ENCODE data around the gene RELB. TPM values are rescaled to one million over a fixed set of nuclear protein-coding genes. Genes with fewer than 3 reads are reported as not detected.
A peak's percentile ranks its signal among the peaks of the same experiment; 100 is the strongest.

Gene RELB
- total and polyA plus RNA-seq, 8 donors, result 8.3 to 33.5 (median 17.5) TPM

DNA sequence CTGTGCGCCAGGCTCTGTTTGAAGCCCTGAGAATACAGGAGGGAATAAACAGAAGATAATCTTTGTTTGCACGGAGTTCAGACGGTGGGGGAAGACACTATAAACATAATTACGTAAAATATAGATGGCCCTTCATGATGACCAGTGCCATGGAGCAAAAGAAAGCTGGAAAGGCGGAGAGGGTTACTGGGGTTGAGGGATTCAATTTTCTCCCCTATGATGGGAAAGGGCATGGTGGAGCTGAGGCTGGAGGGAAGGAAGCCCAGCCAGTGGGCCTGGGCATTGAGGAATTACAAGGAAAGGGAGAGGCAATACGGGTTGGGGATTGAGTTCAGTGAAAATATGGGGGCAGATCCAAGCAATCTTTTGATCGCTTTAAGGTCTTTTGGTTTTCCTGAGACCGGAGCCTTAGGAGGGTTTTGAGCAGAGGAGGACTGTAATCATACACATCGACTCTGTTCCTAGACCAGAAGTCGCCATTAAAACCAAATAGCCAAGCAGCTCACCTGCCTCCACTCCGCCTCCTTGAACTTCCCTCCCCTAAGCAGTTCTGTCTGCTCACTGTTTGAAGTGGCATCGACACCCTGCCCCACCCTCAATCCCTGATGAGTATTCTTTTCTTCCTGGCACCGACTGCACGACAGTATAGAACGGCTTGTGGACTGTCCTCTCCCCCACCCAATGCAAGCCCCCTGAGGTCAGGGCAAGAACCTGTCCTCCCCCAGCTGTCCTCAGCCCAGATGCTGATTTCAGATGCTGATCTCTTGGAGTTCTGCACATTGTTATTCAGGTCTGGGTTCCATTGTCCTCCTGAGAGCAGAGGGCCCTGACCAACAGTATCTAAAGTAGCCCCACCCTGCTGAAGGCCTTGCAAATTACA lies 75.8 kb downstream of the RELB start:
- WGBS, 2 donors, result 70 to 71% methylated on average over 15 of the region's 15 CpGs

DNA sequence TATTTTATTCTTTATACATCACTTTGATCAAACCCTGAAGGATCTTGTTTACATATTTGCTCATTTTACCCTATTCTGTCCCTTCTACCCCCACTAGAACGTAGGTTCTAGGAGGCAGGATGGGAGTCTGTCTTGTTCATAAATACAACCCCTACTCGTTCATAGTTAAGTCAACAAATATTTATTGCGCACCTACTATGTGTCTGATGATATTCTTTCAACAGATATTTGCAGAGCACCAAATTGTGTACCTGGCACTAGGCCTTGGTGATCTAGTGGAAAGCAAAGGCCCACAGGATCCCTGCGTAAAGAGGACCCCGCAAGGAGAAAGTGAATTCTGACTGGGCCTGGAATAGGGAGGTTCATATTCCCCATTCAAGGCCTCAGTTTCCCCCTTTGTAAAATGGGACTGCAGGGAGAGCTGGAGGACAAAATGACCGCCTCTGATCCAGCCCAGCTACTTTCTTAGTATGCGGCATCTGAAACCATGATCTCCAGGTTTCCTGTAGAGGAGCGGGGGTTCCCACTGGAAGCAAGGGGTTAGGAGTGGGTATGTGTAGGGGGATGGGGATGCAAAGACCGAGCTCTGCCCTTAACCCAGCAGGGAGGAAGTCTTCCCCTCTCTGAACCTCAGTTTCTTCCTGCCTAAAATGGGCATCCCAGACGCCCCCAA lies 77.3 kb downstream of the RELB start:
- TF ChIP-seq, protein P1, sequence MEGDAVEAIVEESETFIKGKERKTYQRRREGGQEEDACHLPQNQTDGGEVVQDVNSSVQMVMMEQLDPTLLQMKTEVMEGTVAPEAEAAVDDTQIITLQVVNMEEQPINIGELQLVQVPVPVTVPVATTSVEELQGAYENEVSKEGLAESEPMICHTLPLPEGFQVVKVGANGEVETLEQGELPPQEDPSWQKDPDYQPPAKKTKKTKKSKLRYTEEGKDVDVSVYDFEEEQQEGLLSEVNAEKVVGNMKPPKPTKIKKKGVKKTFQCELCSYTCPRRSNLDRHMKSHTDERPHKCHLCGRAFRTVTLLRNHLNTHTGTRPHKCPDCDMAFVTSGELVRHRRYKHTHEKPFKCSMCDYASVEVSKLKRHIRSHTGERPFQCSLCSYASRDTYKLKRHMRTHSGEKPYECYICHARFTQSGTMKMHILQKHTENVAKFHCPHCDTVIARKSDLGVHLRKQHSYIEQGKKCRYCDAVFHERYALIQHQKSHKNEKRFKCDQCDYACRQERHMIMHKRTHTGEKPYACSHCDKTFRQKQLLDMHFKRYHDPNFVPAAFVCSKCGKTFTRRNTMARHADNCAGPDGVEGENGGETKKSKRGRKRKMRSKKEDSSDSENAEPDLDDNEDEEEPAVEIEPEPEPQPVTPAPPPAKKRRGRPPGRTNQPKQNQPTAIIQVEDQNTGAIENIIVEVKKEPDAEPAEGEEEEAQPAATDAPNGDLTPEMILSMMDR (IDR thresholded peaks at IDR 0.05), result no peak
- no peak for FAIRE-seq
- H3K4me1 ChIP-seq, result peaks cover 0 to 15% (median 11%) of the 10 kb centered on the region in 3 donors
- no peaks in the 10 kb centered on the region for H3K36me3 ChIP-seq
- no peaks in the 10 kb centered on the region for H3K27me3 ChIP-seq
- no peak for DNase-seq
- intact Hi-C loops (cut with DNase I), result no loop called here
- WGBS, 2 donors, result 46 to 50% methylated on average over 9 to 10 of the region's 10 CpGs
- ATAC-seq, result peak in 2 of 4 donors; percentile 2 to 7
- H3K9me3 ChIP-seq, result no peaks in the 10 kb centered on the region
- H3K4me3 ChIP-seq, result peak overlapping the region; percentile 51 to 99 (median 78)
- no peak overlapping the region for H3K27ac ChIP-seq

More for the DNA sequence above, 75.8 kb downstream of the RELB start:
- Histone ChIP-seq H3K4me3 (peak overlapping the region in 2 of 4 donors; percentile 33 to 50), H3K36me3 (no peaks in the 10 kb centered on the region), H3K9me3 (no peaks in the 10 kb centered on the region), H3K27ac (peak overlapping the region in 1 of 4 donors; percentile 46), H3K27me3 (no peaks in the 10 kb centered on the region), H3K4me1 (peaks cover 0 to 15% (median 11%) of the 10 kb centered on the region in 3 donors)
- intact Hi-C loops (cut with DNase I), result no loop called here
- ATAC-seq (no peak), DNase-seq (no peak), FAIRE-seq (no peak)
- TF ChIP-seq, protein P1 (IDR thresholded peaks at IDR 0.05), result no peak

DNA sequence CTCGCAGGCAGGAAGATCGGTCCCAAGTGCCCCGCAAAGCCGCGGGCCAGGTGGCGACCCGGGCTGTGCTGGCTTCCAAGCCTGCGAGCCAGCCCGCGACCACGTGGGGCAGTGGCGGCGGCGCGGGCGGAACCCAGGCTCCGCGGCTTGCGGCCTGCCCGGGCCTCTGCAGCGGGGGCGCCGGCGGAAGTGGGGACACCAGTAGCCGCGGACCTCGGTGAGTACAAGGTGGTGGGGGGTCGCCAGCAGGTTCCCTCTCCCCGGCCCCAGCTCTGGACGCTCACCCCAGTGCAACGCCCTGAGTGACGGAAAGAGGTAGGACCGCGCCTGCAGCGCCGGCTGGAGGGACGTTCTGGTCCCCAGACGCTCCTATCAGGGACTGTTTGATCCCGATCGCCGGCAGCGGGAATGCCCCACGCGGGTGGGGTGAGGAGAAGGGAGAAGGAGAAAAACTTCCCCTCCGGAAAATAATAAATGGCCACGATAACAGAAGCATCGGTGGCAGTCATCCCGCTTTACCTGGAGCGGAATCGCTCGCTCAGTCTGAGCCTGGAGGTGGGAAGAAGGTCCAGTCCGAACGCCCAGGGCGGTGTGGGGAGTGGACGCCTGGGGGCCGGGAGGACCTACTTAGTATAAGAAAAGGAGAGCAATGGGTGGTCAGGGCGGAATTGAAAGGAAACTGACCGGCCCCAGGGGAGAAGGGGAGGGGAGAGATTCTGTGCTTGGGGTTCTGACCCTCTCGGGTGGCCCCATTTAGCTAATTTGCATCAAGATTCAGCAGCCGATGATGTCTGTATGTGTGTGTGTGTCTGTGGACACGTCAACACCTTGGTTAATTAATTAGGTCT lies 78.0 kb downstream of the RELB start, which contains the start of gene GEMIN7:
Gene GEMIN7 (plus strand): TSS at position 198 of the 848 bp plus-strand sequence. CDS start 10,855 bp downstream, outside the sequence.
- H3K9me3 ChIP-seq, result no peaks in the 10 kb centered on the region
- H3K4me3 ChIP-seq, result peak within 1 kb of the TSS; percentile 51 to 99 (median 78)
- H3K36me3 ChIP-seq, result no peaks in the 10 kb centered on the region
- peak; percentile 83 to 92 (median 89) for ATAC-seq
- peak within 1 kb of the TSS in 2 of 4 donors; percentile 51 to 57 for H3K27ac ChIP-seq
- H3K4me1 ChIP-seq, result peaks cover 0 to 15% (median 11%) of the 10 kb centered on the region in 3 donors
- peak; percentile 64 to 93 (median 80) for DNase-seq
- intact Hi-C loops (cut with DNase I), result no loop called here
- no peak for FAIRE-seq
- H3K27me3 ChIP-seq, result no peaks in the 10 kb centered on the region
- TF ChIP-seq, protein P1 (IDR thresholded peaks at IDR 0.05), result no peak
- WGBS, 2 donors, result 0% methylated on average over 48 to 61 of the region's 61 CpGs

DNA sequence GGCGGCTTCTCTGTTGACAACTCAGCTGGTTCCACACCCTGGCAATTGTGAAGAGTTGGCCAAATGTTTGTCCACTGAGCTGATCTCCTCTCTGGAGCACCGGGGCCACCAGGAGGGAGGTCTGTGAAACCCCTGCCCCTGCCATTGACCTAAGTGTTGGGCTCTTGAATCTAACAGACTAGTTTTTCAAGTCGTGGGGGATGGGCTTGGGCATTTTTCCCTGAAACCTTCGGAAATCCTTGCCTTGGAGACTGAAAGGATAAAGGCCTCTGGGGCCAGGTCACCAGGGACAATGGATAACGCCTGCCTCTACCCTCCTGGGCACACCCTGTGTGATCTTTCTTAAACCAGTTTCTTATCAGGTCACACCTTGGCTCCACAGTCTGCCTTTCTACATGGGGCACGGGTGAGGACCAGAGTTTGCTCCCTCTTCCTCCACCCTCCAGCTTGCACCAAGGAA lies 78.7 kb downstream of the RELB start:
- Histone ChIP-seq H3K9me3 (no peaks in the 10 kb centered on the region), H3K4me3 (peak overlapping the region; percentile 51 to 99 (median 78)), H3K4me1 (peaks cover 0 to 15% (median 11%) of the 10 kb centered on the region in 3 donors), H3K36me3 (no peaks in the 10 kb centered on the region), H3K27me3 (no peaks in the 10 kb centered on the region), H3K27ac (no peak overlapping the region)
- 3 to 5% methylated on average over 6 of the region's 6 CpGs for WGBS, 2 donors
- ATAC-seq (no peak), FAIRE-seq (no peak), DNase-seq (no peak)
- TF ChIP-seq, protein P1 (IDR thresholded peaks at IDR 0.05), result no peak
- intact Hi-C loops (cut with DNase I), result no loop called here

Data from pancreas (tissue), 10 donors.